BJ (cell line): Measurements from ENCODE around the gene LCA5L. TPM values are rescaled to one million over a fixed set of nuclear protein-coding genes. Genes with fewer than 3 reads are reported as not detected.

Experiments
- CTCF ChIA-PET: fragments of 350-600 bp; formaldehyde crosslinking; extraction: SDS; loops from one replicate; lab custom pipeline; 2021; ENCODE audit warnings: antibody characterized with exemption, inconsistent platforms; lab: Yijun Ruan, JAX
- POLR2A ChIA-PET: fragments of 300-600 bp; sonication (Branson Sonifier 250); formaldehyde crosslinking; extraction: SDS; loops from one replicate; lab custom pipeline; 2021; ENCODE audit warnings: antibody characterized with exemption; lab: Charles Lee
- DNase-seq: peaks from one replicate; pipeline ENCODE4 v3.0.0-alpha.2; 2011; ENCODE audit warnings: low read depth
- H3K27me3 ChIP-seq: 2 replicates; pipeline ENCODE4 v1.6.0; 2011; ENCODE audit warnings: low read length; ENCODE audit not compliant: control insufficient read depth, insufficient read depth
- H3K36me3 ChIP-seq: 2 replicates; pipeline ENCODE4 v1.5.1; 2011; ENCODE audit warnings: low read length; ENCODE audit not compliant: control insufficient read depth, insufficient read depth
- H3K4me3 ChIP-seq: 2 replicates; pipeline ENCODE4 v1.5.1; 2011; ENCODE audit warnings: low read depth, mild to moderate bottlenecking, control low read depth, low read length
- polyA plus RNA-seq: library from polyadenylated mRNA; depleted of rRNA; stranded (reverse); fragments of >200 nt; gene quantifications from 2 replicates; pipeline ENCODE4 v1.2.3, GENCODE V29; 2011
- TF ChIP-seq, protein P1 (sequence below): IDR thresholded peaks from 2 replicates; pipeline ENCODE4 v1.5.1; 2011; ENCODE audit warnings: low read depth, mild to moderate bottlenecking, control low read depth, inconsistent platforms, low read length, moderate library complexity; ENCODE audit not compliant: insufficient read depth

LCA5L gene
- polyA plus RNA-seq, 1 experiment, result 0.69 TPM

DNA sequence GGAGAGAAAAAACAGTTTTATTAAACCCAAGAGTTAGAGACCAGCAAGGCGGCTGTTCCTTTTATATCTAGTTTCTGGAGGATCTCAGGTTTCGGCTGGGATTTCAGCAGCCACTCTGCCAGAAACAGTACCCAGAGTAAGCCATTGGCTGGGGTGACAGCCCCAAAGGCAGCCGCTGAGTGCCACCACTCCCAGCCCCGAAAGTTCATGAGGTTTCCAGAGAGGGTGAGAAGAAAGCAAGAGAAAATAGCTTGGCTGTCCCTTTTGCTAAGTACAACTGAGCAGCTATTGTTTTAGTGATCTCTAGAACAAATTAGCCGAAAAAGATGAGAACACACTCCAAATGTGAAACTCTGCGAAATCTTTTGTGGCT is 7.4 kb upstream of the LCA5L start:
- no peak overlapping the region for H3K4me3 ChIP-seq
- ChIA-PET CTCF (interaction anchor here (0.6 kb wide), 1 partner anchor 158 kb away, joined by 3 read pairs; no protein-coding TSS in a partner anchor), POLR2A (no interaction called here)
- H3K36me3 ChIP-seq, result no peaks in the 10 kb centered on the region
- H3K27me3 ChIP-seq, result peaks cover 1% of the 10 kb centered on the region; the same call in 1 of the 2 replicates
- TF ChIP-seq, protein P1, sequence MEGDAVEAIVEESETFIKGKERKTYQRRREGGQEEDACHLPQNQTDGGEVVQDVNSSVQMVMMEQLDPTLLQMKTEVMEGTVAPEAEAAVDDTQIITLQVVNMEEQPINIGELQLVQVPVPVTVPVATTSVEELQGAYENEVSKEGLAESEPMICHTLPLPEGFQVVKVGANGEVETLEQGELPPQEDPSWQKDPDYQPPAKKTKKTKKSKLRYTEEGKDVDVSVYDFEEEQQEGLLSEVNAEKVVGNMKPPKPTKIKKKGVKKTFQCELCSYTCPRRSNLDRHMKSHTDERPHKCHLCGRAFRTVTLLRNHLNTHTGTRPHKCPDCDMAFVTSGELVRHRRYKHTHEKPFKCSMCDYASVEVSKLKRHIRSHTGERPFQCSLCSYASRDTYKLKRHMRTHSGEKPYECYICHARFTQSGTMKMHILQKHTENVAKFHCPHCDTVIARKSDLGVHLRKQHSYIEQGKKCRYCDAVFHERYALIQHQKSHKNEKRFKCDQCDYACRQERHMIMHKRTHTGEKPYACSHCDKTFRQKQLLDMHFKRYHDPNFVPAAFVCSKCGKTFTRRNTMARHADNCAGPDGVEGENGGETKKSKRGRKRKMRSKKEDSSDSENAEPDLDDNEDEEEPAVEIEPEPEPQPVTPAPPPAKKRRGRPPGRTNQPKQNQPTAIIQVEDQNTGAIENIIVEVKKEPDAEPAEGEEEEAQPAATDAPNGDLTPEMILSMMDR, result no peak
- no peak for DNase-seq

DNA sequence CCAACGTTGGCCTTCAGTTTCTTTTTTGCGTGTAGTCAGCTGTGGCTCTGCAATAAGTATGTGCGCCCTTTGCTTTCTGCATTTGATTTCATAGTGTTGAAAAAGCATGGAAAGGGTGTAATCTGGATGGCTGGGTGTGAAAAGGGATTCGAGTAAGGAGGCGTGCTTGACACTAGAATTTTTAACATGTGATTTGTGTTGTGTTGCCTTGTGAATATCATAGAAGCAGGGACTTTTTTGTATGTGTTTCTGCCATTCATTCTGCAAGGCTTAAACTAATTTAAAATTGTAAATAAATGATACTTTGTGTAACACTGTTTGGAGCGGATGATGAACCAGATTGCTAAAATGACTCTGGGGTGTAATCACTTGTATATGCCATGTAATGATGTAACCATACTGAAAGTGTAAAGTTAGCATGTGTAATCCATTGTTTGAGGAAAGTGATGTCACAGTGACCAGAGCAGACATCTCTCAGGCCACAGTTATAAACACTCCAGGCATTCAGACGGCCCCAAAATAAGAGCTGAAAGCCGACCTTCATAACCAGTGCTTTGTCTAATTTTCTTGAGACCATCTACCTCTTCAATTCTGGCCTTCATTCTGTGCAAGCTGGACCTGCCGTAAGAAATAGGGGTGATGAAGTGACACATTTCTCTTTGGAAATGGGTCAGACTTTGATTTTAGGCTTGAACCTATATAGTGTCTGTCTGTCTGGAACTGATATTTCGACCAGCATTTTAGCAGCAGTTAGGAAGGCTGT is 6.8 kb upstream of the LCA5L start:
- CTCF ChIA-PET, result interaction anchor here (0.6 kb wide), 1 partner anchor 158 kb away, joined by 3 read pairs; no protein-coding TSS in a partner anchor
- peak; percentile 28 for DNase-seq
- H3K36me3 ChIP-seq, result no peaks in the 10 kb centered on the region
- no peak overlapping the region for H3K4me3 ChIP-seq
- H3K27me3 ChIP-seq, result peaks cover 1% of the 10 kb centered on the region; the same call in 1 of the 2 replicates
- TF ChIP-seq, protein P1, result no peak
- POLR2A ChIA-PET, result no interaction called here

DNA sequence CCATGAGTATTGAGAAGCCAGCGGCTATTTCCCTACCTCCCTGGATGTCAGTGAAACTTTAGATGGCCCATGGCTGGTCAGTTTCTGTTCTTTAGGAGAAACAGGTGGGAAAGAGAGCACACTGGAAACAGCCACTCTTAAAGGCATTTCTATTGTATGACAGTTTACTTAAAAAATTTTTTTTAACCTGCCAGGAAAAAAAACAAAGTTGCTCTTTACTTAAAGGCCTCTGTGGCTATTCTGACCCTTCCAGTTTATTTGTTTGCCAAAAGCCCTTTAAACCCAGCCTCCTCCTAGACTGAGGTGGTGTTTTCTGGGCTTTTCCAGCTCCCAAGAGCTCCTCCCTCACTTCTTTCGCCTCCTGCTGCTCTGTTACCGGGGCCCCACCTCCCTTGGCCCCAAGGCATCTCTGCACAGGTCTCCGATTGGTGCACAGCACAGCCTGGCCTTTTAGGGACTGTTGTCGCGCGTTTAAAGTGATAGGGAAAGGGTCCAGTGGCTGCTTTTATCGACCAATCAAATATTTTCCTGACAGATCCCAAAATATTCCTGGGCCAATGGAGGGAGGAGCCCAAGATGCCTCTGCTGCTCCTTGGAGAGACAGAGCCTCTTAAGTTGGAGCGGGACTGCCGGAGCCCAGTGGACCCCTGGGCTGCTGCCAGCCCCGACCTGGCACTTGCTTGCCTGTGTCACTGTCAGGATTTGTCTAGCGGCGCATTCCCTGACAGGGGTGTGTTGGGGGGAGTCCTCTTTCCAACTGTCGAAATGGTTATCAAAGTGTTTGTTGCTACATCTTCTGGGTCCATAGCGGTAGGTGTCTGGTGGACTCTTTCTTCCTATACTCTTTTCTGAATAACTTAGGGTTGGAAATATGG is 6.0 kb upstream of the LCA5L start, which contains the start of gene SH3BGR:
SH3BGR (plus strand) TSS at position 639 of the 875 bp plus-strand sequence; CDS start at position 766, 127 bp downstream.
- TF ChIP-seq, protein P1, result no peak
- ChIA-PET CTCF (no interaction called here), POLR2A (no interaction called here)
- peaks cover 1% of the 10 kb centered on the region; the same call in 1 of the 2 replicates for H3K27me3 ChIP-seq
- H3K36me3 ChIP-seq, result no peaks in the 10 kb centered on the region
- H3K4me3 ChIP-seq, result no peak within 1 kb of the TSS
- DNase-seq, result no peak

DNA sequence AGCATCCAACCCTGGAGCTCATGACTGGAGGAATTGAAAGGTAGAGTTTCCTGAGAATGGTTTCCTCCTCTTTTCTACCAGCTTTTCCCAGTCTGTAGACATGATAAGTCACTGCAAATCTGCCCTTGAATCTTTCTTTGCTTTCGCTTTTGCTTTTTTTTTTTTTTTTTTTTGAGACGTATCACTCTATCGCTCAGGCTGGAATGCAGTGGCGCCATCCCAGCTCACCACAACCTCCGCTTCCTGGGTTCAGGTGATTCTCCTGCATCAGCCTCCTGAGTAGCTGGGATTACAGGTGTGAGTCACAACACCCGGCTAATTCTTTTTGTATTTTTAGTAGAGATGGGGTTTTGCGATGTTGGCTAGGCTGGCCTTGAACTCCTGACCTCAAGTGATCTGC is 1.7 kb upstream of the LCA5L start:
- H3K4me3 ChIP-seq, result no peak overlapping the region
- POLR2A ChIA-PET, result no interaction called here
- H3K36me3 ChIP-seq, result no peaks in the 10 kb centered on the region
- TF ChIP-seq, protein P1, result no peak
- no peaks in the 10 kb centered on the region; the same call in 1 of the 2 replicates for H3K27me3 ChIP-seq
- CTCF ChIA-PET, result no interaction called here
- no peak for DNase-seq
